HEK293 (cell line): ENCODE results near the gene PLEKHO2.

Experiments
- CTCF ChIA-PET: fragments of 350-600 bp; formaldehyde crosslinking; extraction: SDS; loops from one replicate; lab custom pipeline; 2021; ENCODE audit warnings: antibody characterized with exemption; lab: Yijun Ruan, JAX
- POLR2A ChIA-PET: fragments of 300-600 bp; formaldehyde crosslinking; extraction: SDS; loops from one replicate; lab custom pipeline; 2020; ENCODE audit warnings: antibody characterized with exemption, inconsistent platforms; lab: Yijun Ruan, JAX
- H3K27ac ChIP-seq: fragments of 200-500 bp; sonication (Bioruptor generic); 2 replicates; pipeline ENCODE4 v1.5.1; 2014; ENCODE audit warnings: low read depth, low read length, control low read depth, inconsistent platforms; ENCODE audit errors: extremely low read depth
- H3K36me3 ChIP-seq, 2 experiments: fragments of 200-500 bp in 1 of 2; sonication (Bioruptor generic) in 1 of 2; 1 replicate in 1 of 2; 2 replicates in 1 of 2; pipeline ENCODE4 v1.5.1; 2014 to 2017; ENCODE audit warnings: inconsistent platforms in 2 of 2, low read length in 2 of 2; ENCODE audit not compliant: control insufficient read depth in 2 of 2, insufficient read depth in 1 of 2
- H3K4me1 ChIP-seq: fragments of 200-500 bp; sonication (Bioruptor generic); 2 replicates; pipeline ENCODE4 v1.5.1; 2014; ENCODE audit warnings: mild to moderate bottlenecking, low read length, inconsistent platforms; ENCODE audit not compliant: control insufficient read depth, insufficient read depth
- H3K4me3 ChIP-seq: 2 replicates; pipeline ENCODE4 v1.5.1; 2011; ENCODE audit warnings: low read depth, mild to moderate bottlenecking, control low read depth, low read length, moderate library complexity
- H3K9me3 ChIP-seq: fragments of 200-500 bp; sonication (Bioruptor generic); 2 replicates; pipeline ENCODE4 v1.5.1; 2014; ENCODE audit warnings: low read depth, low read length, inconsistent platforms; ENCODE audit not compliant: control insufficient read depth, insufficient read depth
- BCL11B ChIP-seq: fragments of 450-650 bp; formaldehyde crosslinking; IDR thresholded peaks from 2 replicates; pipeline ENCODE4 v1.5.1; 2016; ENCODE audit warnings: low read depth, missing biosample characterization, missing genetic modification characterization
- GLIS2 ChIP-seq: fragments of 450-650 bp; formaldehyde crosslinking; IDR thresholded peaks from 2 replicates; pipeline ENCODE4 v1.5.1; 2016; ENCODE audit warnings: missing biosample characterization, missing genetic modification characterization
- OVOL3 ChIP-seq: fragments of 450-650 bp; formaldehyde crosslinking; IDR thresholded peaks from 2 replicates; pipeline ENCODE4 v1.5.1; 2016; ENCODE audit warnings: missing biosample characterization, missing genetic modification characterization
- SALL2 ChIP-seq: fragments of 450-650 bp; formaldehyde crosslinking; IDR thresholded peaks from 2 replicates; pipeline ENCODE4 v1.5.0; 2017; ENCODE audit warnings: missing biosample characterization, mild to moderate bottlenecking, missing genetic modification characterization, borderline replicate concordance
- TCF7L2 ChIP-seq: IDR thresholded peaks from 2 replicates; pipeline ENCODE4 v1.6.1; 2011; ENCODE audit warnings: low read depth, mild to moderate bottlenecking, inconsistent platforms, low read length, moderate library complexity, borderline replicate concordance
- WT1 ChIP-seq: fragments of 450-650 bp; formaldehyde crosslinking; IDR thresholded peaks from 2 replicates; pipeline ENCODE4 v1.5.1; 2016; ENCODE audit warnings: missing biosample characterization, missing genetic modification characterization
- YY2 ChIP-seq: fragments of 450-650 bp; formaldehyde crosslinking; IDR thresholded peaks from 2 replicates; pipeline ENCODE4 v1.5.1; 2016; ENCODE audit warnings: missing biosample characterization, missing genetic modification characterization
- ZBTB17 ChIP-seq: fragments of 450-650 bp; formaldehyde crosslinking; IDR thresholded peaks from 2 replicates; pipeline ENCODE4 v1.5.1; 2016; ENCODE audit warnings: missing biosample characterization, missing genetic modification characterization
- ZBTB21 ChIP-seq: fragments of 450-650 bp; formaldehyde crosslinking; IDR thresholded peaks from 2 replicates; pipeline ENCODE4 v1.5.1; 2017; ENCODE audit warnings: missing biosample characterization, missing genetic modification characterization
- ZNF140 ChIP-seq: fragments of 450-650 bp; formaldehyde crosslinking; IDR thresholded peaks from 2 replicates; pipeline ENCODE4 v1.5.1; 2016; ENCODE audit warnings: missing biosample characterization, missing genetic modification characterization
- ZNF155 ChIP-seq: fragments of 450-650 bp; formaldehyde crosslinking; IDR thresholded peaks from 2 replicates; pipeline ENCODE4 v1.5.1; 2016; ENCODE audit warnings: missing biosample characterization, missing genetic modification characterization
- ZNF169 ChIP-seq: fragments of 450-650 bp; formaldehyde crosslinking; IDR thresholded peaks from 2 replicates; pipeline ENCODE4 v1.5.1; 2016; ENCODE audit warnings: missing biosample characterization, missing genetic modification characterization
- ZNF202 ChIP-seq: fragments of 450-650 bp; formaldehyde crosslinking; IDR thresholded peaks from 2 replicates; pipeline ENCODE4 v1.5.1; 2016; ENCODE audit warnings: missing biosample characterization, missing genetic modification characterization, borderline replicate concordance
- ZNF214 ChIP-seq: fragments of 450-650 bp; formaldehyde crosslinking; IDR thresholded peaks from 2 replicates; pipeline ENCODE4 v1.5.1; 2017; ENCODE audit warnings: missing biosample characterization, mild to moderate bottlenecking, missing genetic modification characterization, borderline replicate concordance
- ZNF274 ChIP-seq, 2 experiments: fragments of 200-500 bp in 1 of 2; fragments of 450-650 bp in 1 of 2; sonication (Bioruptor generic) in 1 of 2; formaldehyde crosslinking in 1 of 2; IDR thresholded peaks; 2 replicates each; pipeline versions ENCODE4 v1.5.1 to v1.6.1; 2014 to 2016; ENCODE audit warnings: borderline replicate concordance in 1 of 2, inconsistent platforms in 1 of 2, low read length in 1 of 2, missing biosample characterization in 1 of 2, missing genetic modification characterization in 1 of 2
- ZNF302 ChIP-seq: fragments of 450-650 bp; formaldehyde crosslinking; IDR thresholded peaks from 2 replicates; pipeline ENCODE4 v1.5.1; 2016; ENCODE audit warnings: missing biosample characterization, missing genetic modification characterization, low read depth
- ZNF335 ChIP-seq: fragments of 450-650 bp; formaldehyde crosslinking; conservative IDR thresholded peaks from 2 replicates; pipeline ENCODE4 v1.5.1; 2016; ENCODE audit warnings: missing biosample characterization, missing genetic modification characterization
- ZNF366 ChIP-seq: fragments of 450-650 bp; formaldehyde crosslinking; conservative IDR thresholded peaks from 2 replicates; pipeline ENCODE4 v1.5.1; 2016; ENCODE audit warnings: missing biosample characterization, missing genetic modification characterization
- ZNF510 ChIP-seq: fragments of 450-650 bp; formaldehyde crosslinking; IDR thresholded peaks from 2 replicates; pipeline ENCODE4 v1.5.1; 2018; ENCODE audit warnings: mild to moderate bottlenecking, missing genetic modification characterization, missing biosample characterization; ENCODE audit not compliant: insufficient replicate concordance
- ZNF548 ChIP-seq: fragments of 450-650 bp; formaldehyde crosslinking; IDR thresholded peaks from 2 replicates; pipeline ENCODE4 v1.5.1; 2016; ENCODE audit warnings: missing biosample characterization, missing genetic modification characterization
- ZNF571 ChIP-seq: fragments of 450-650 bp; formaldehyde crosslinking; IDR thresholded peaks from 2 replicates; pipeline ENCODE4 v1.5.0; 2017; ENCODE audit warnings: missing biosample characterization, missing genetic modification characterization
- ZNF658 ChIP-seq: fragments of 450-650 bp; formaldehyde crosslinking; IDR thresholded peaks from 2 replicates; pipeline ENCODE4; 2016; ENCODE audit warnings: missing biosample characterization, missing genetic modification characterization
- ZNF660 ChIP-seq: fragments of 450-650 bp; IDR thresholded peaks from 2 replicates; pipeline ENCODE4 v1.5.1; 2018; ENCODE audit warnings: missing biosample characterization, mild to moderate bottlenecking, missing genetic modification characterization
- ZNF670 ChIP-seq: fragments of 450-650 bp; formaldehyde crosslinking; IDR thresholded peaks from 2 replicates; pipeline ENCODE4 v1.5.1; 2016; ENCODE audit warnings: missing biosample characterization, missing genetic modification characterization, low read depth
- ZNF677 ChIP-seq: fragments of 450-650 bp; IDR thresholded peaks from 2 replicates; pipeline ENCODE4 v1.5.0; 2018; ENCODE audit warnings: missing biosample characterization, mild to moderate bottlenecking, missing genetic modification characterization, moderate library complexity
- ZNF701 ChIP-seq: fragments of 450-650 bp; formaldehyde crosslinking; IDR thresholded peaks from 2 replicates; pipeline ENCODE4 v1.5.1; 2016; ENCODE audit warnings: missing biosample characterization, missing genetic modification characterization
- ZNF768 ChIP-seq: fragments of 450-650 bp; formaldehyde crosslinking; IDR thresholded peaks from 2 replicates; pipeline ENCODE4 v1.5.1; 2018; ENCODE audit warnings: missing biosample characterization, mild to moderate bottlenecking, missing genetic modification characterization
- ZNF776 ChIP-seq: fragments of 450-650 bp; formaldehyde crosslinking; IDR thresholded peaks from 2 replicates; pipeline ENCODE4 v1.5.0; 2017; ENCODE audit warnings: missing biosample characterization, missing genetic modification characterization, borderline replicate concordance
- ZNF785 ChIP-seq: fragments of 450-650 bp; formaldehyde crosslinking; IDR thresholded peaks from 2 replicates; pipeline ENCODE4 v1.5.1; 2016; ENCODE audit warnings: missing biosample characterization, missing genetic modification characterization
- TF ChIP-seq, protein P1 (sequence below): fragments of 450-650 bp; formaldehyde crosslinking; IDR thresholded peaks from 2 replicates; pipeline ENCODE4 v1.5.1; 2016; ENCODE audit warnings: missing biosample characterization, missing genetic modification characterization
- TF ChIP-seq, protein P2 (sequence below): fragments of 450-650 bp; formaldehyde crosslinking; IDR thresholded peaks from 2 replicates; pipeline ENCODE4 v1.5.1; 2016; ENCODE audit warnings: missing biosample characterization, missing genetic modification characterization
- TF ChIP-seq, protein P3 (sequence below): fragments of 450-650 bp; formaldehyde crosslinking; IDR thresholded peaks from 2 replicates; pipeline ENCODE4; 2016; ENCODE audit warnings: missing biosample characterization, missing genetic modification characterization
- TF ChIP-seq, protein P4 (sequence below): fragments of 450-650 bp; formaldehyde crosslinking; IDR thresholded peaks from 2 replicates; pipeline ENCODE4 v1.5.1; 2017; ENCODE audit warnings: missing biosample characterization, missing genetic modification characterization

Gene PLEKHO2, protein sequence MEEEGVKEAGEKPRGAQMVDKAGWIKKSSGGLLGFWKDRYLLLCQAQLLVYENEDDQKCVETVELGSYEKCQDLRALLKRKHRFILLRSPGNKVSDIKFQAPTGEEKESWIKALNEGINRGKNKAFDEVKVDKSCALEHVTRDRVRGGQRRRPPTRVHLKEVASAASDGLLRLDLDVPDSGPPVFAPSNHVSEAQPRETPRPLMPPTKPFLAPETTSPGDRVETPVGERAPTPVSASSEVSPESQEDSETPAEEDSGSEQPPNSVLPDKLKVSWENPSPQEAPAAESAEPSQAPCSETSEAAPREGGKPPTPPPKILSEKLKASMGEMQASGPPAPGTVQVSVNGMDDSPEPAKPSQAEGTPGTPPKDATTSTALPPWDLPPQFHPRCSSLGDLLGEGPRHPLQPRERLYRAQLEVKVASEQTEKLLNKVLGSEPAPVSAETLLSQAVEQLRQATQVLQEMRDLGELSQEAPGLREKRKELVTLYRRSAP

DNA sequence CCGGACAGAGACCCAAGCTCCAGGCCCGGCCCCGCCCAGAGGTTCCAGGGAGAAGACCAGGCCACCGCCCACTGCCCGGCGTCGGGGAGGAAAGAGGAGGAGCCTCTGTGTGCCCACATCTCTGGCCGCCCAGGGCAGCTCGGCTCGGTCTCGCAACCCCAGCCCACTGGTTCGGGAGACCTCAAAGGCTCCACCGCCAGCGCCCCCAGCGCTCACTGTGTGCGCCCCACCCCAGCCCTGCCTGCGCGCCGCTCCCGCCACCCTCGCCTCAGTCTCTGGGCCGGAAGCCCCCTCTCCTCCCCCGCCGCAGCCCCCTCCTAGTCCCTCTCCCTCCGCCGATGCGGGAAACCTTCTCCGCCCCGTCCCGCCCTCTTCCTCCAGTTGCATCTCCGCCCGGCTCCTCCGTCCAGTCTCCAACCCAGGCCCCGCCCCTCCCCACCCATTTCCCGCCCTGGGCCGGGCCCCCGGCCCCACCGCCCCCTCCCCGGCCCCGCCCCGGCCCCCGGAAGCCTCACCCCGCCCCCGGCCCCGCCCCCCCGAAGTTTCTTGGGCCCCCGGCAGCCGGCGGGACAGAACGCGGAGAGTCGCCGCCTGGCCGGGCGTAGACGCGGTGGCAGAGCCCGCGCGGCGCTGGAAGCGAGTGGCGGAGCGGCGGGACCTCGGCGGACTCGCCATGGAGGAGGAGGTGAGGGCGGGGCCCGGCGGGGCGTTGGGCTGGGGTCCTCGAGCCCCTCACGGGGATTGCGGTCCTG is at the start of gene PLEKHO2:
TSS of gene PLEKHO2 (plus strand) at position 572 of the 752 bp plus-strand sequence. CDS start at position 674, 102 bp downstream.
- H3K4me1 ChIP-seq = no peaks in the 10 kb centered on the region
- POLR2A ChIA-PET = interaction anchor here (0.6 to 1.1 kb wide), 7 partner anchors 9 to 376 kb away, joined by 3 to 16 read pairs (median 3); partner anchors contain the start of gene PIF1
- H3K27ac ChIP-seq = peak within 1 kb of the TSS; percentile 16; the same call in 1 of the 2 replicates
- TF ChIP-seq TCF7L2 (no peak), ZNF768 (tag by site-specific recombination) (no peak), ZNF302 (tag by site-specific recombination) (no peak), ZNF658 (tag by site-specific recombination) (no peak), ZNF214 (no peak), ZNF785 (no peak), YY2 (tag by site-specific recombination) (no peak), ZNF660 (tag by site-specific recombination) (peak; percentile 24; the same call in 1 of the 2 replicates), ZNF701 (tag by site-specific recombination) (no peak), ZNF677 (tag by site-specific recombination) (no peak), ZNF366 (no peak), ZNF155 (no peak), ZNF274 (IDR thresholded peaks at IDR 0.05; ENCODE audit: low read length) (no peak), ZNF274 (tag by site-specific recombination; IDR thresholded peaks at IDR 0.05; ENCODE audit: borderline replicate concordance) (no peak), GLIS2 (tag by site-specific recombination) (peak; percentile 89), ZBTB21 (no peak), ZNF169 (no peak), ZNF571 (no peak), ZNF548 (tag by site-specific recombination) (no peak), BCL11B (tag by site-specific recombination) (no peak), ZNF510 (tag by site-specific recombination) (no peak), OVOL3 (tag by site-specific recombination) (no peak), ZNF202 (tag by site-specific recombination) (no peak), ZBTB17 (tag by site-specific recombination) (no peak), ZNF140 (tag by site-specific recombination) (no peak), ZNF670 (tag by site-specific recombination) (no peak), SALL2 (no peak), ZNF776 (no peak), ZNF335 (tag by site-specific recombination) (no peak; the same call in 1 of the 2 replicates), WT1 (tag by site-specific recombination) (peak; percentile 18; the same call in 1 of the 2 replicates)
- TF ChIP-seq, protein P1, sequence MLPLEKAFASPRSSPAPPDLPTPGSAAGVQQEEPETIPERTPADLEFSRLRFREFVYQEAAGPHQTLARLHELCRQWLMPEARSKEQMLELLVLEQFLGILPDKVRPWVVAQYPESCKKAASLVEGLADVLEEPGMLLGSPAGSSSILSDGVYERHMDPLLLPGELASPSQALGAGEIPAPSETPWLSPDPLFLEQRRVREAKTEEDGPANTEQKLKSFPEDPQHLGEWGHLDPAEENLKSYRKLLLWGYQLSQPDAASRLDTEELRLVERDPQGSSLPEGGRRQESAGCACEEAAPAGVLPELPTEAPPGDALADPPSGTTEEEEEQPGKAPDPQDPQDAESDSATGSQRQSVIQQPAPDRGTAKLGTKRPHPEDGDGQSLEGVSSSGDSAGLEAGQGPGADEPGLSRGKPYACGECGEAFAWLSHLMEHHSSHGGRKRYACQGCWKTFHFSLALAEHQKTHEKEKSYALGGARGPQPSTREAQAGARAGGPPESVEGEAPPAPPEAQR (tag by site-specific recombination) = no peak
- TF ChIP-seq, protein P2, sequence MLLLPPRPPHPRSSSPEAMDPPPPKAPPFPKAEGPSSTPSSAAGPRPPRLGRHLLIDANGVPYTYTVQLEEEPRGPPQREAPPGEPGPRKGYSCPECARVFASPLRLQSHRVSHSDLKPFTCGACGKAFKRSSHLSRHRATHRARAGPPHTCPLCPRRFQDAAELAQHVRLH (tag by site-specific recombination) = no peak
- TF ChIP-seq, protein P3, sequence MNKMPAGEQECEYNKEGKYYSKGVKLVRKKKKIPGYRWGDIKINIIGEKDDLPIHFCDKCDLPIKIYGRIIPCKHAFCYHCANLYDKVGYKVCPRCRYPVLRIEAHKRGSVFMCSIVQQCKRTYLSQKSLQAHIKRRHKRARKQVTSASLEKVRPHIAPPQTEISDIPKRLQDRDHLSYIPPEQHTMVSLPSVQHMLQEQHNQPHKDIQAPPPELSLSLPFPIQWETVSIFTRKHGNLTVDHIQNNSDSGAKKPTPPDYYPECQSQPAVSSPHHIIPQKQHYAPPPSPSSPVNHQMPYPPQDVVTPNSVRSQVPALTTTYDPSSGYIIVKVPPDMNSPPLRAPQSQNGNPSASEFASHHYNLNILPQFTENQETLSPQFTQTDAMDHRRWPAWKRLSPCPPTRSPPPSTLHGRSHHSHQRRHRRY = no peak
- TF ChIP-seq, protein P4, sequence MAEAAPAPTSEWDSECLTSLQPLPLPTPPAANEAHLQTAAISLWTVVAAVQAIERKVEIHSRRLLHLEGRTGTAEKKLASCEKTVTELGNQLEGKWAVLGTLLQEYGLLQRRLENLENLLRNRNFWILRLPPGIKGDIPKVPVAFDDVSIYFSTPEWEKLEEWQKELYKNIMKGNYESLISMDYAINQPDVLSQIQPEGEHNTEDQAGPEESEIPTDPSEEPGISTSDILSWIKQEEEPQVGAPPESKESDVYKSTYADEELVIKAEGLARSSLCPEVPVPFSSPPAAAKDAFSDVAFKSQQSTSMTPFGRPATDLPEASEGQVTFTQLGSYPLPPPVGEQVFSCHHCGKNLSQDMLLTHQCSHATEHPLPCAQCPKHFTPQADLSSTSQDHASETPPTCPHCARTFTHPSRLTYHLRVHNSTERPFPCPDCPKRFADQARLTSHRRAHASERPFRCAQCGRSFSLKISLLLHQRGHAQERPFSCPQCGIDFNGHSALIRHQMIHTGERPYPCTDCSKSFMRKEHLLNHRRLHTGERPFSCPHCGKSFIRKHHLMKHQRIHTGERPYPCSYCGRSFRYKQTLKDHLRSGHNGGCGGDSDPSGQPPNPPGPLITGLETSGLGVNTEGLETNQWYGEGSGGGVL = peak; percentile 98

More for the DNA sequence above, at the start of gene PLEKHO2:
- Histone ChIP-seq H3K9me3 (no peaks in the 10 kb centered on the region), H3K36me3 (no peaks in the 10 kb centered on the region), H3K4me3 (peak within 1 kb of the TSS; percentile 65)
- CTCF ChIA-PET = no interaction called here
